K562 (cell line): ENCODE data around the gene RSPH1.

ENCODE experiments used
- ADNP ChIP-seq: fragments of 200-800 bp; sonication (Bioruptor generic); IDR thresholded peaks from 2 replicates; pipeline ENCODE4 v1.6.1; 2016; ENCODE audit warnings: missing genetic modification characterization, missing compliant biosample characterization
- BACH1 ChIP-seq: fragments of 200-800 bp; sonication (Bioruptor generic); IDR thresholded peaks from 2 replicates; pipeline ENCODE4 v1.6.1; 2016; ENCODE audit warnings: missing genetic modification characterization, missing compliant biosample characterization
- NFXL1 ChIP-seq: fragments of 450-650 bp; formaldehyde crosslinking; IDR thresholded peaks from 2 replicates; pipeline ENCODE4 v1.4.0; 2021; ENCODE audit warnings: mild to moderate bottlenecking
- POLR2A ChIP-seq: fragments of 450-650 bp; conservative IDR thresholded peaks from 2 replicates; pipeline ENCODE4 v1.6.1; 2016
- POLR2AphosphoS5 ChIP-seq: IDR thresholded peaks from 2 replicates; pipeline ENCODE4 v1.6.1; 2011; ENCODE audit warnings: mild to moderate bottlenecking, low read depth, low read length, moderate library complexity; ENCODE audit not compliant: control insufficient read depth, insufficient read depth
- SAP30 ChIP-seq: fragments of 200-600 bp; sonication (generic); IDR thresholded peaks from 2 replicates; pipeline ENCODE4 v1.6.1; 2012; ENCODE audit warnings: borderline replicate concordance, low read depth, mild to moderate bottlenecking, moderate library complexity, low read length, control low read depth, inconsistent platforms; ENCODE audit not compliant: insufficient read depth, poor library complexity, severe bottlenecking
- TF ChIP-seq, protein P1 (sequence below), 2 experiments: fragments of 450-650 bp; formaldehyde crosslinking in 1 of 2; IDR thresholded peaks; 2 replicates each; pipeline versions ENCODE4 v1.4.0 to v1.6.1; 2014 to 2020; ENCODE audit warnings: mild to moderate bottlenecking in 2 of 2, borderline replicate concordance in 1 of 2, low read depth in 1 of 2
- TF ChIP-seq, protein P2 (sequence below): sonication (generic); formaldehyde crosslinking; IDR thresholded peaks from 2 replicates; pipeline ENCODE4 v1.5.0; 2020; ENCODE audit warnings: missing genetic modification reagents
- TF ChIP-seq, protein P3 (sequence below), 3 experiments: IDR thresholded peaks in 2 of 3; conservative IDR thresholded peaks in 1 of 3; 2 replicates each; pipeline ENCODE4 v1.5.1; 2011 to 2012; ENCODE audit warnings: low read length in 3 of 3, mild to moderate bottlenecking in 3 of 3, control low read depth in 2 of 3, improper control_type of control experiment in 1 of 3, inconsistent platforms in 1 of 3, low read depth in 1 of 3, mixed read lengths in 1 of 3, moderate library complexity in 1 of 3; ENCODE audit not compliant: insufficient read depth in 2 of 3

DNA sequence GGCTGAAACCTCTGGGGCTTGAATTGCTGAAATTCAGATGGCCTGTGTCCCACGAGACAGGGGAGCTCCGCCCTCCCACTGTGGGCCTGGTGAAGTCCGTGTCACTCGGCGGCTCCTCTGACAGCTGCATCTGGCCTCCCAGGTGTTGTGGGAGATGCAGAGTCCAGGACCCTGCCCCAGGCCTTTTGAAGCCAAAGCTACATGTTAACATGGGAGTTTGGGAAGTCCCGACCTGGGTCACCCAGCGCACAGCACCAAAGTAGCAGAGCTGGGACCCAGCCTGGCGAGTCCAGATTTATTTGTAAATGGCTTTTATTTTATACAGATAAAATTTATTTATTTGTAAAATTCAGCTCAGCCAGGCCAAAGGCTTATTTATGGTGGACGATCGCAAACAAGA lies 46.6 kb upstream of the RSPH1 start:
- TF ChIP-seq POLR2AphosphoS5 = no peak
- no peak for TF ChIP-seq NFXL1 (CRISPR knock-in tag)
- TF ChIP-seq, protein P1, sequence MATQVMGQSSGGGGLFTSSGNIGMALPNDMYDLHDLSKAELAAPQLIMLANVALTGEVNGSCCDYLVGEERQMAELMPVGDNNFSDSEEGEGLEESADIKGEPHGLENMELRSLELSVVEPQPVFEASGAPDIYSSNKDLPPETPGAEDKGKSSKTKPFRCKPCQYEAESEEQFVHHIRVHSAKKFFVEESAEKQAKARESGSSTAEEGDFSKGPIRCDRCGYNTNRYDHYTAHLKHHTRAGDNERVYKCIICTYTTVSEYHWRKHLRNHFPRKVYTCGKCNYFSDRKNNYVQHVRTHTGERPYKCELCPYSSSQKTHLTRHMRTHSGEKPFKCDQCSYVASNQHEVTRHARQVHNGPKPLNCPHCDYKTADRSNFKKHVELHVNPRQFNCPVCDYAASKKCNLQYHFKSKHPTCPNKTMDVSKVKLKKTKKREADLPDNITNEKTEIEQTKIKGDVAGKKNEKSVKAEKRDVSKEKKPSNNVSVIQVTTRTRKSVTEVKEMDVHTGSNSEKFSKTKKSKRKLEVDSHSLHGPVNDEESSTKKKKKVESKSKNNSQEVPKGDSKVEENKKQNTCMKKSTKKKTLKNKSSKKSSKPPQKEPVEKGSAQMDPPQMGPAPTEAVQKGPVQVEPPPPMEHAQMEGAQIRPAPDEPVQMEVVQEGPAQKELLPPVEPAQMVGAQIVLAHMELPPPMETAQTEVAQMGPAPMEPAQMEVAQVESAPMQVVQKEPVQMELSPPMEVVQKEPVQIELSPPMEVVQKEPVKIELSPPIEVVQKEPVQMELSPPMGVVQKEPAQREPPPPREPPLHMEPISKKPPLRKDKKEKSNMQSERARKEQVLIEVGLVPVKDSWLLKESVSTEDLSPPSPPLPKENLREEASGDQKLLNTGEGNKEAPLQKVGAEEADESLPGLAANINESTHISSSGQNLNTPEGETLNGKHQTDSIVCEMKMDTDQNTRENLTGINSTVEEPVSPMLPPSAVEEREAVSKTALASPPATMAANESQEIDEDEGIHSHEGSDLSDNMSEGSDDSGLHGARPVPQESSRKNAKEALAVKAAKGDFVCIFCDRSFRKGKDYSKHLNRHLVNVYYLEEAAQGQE (IDR thresholded peaks at IDR 0.05; ENCODE audit: borderline replicate concordance) = no peak
- TF ChIP-seq, protein P1 (CRISPR knock-in tag; IDR thresholded peaks at IDR 0.05; ENCODE audit: low read depth) = no peak
- TF ChIP-seq, protein P2, sequence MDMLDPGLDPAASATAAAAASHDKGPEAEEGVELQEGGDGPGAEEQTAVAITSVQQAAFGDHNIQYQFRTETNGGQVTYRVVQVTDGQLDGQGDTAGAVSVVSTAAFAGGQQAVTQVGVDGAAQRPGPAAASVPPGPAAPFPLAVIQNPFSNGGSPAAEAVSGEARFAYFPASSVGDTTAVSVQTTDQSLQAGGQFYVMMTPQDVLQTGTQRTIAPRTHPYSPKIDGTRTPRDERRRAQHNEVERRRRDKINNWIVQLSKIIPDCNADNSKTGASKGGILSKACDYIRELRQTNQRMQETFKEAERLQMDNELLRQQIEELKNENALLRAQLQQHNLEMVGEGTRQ (CRISPR knock-in tag) = no peak
- TF ChIP-seq POLR2A = no peak
- TF ChIP-seq, protein P3, sequence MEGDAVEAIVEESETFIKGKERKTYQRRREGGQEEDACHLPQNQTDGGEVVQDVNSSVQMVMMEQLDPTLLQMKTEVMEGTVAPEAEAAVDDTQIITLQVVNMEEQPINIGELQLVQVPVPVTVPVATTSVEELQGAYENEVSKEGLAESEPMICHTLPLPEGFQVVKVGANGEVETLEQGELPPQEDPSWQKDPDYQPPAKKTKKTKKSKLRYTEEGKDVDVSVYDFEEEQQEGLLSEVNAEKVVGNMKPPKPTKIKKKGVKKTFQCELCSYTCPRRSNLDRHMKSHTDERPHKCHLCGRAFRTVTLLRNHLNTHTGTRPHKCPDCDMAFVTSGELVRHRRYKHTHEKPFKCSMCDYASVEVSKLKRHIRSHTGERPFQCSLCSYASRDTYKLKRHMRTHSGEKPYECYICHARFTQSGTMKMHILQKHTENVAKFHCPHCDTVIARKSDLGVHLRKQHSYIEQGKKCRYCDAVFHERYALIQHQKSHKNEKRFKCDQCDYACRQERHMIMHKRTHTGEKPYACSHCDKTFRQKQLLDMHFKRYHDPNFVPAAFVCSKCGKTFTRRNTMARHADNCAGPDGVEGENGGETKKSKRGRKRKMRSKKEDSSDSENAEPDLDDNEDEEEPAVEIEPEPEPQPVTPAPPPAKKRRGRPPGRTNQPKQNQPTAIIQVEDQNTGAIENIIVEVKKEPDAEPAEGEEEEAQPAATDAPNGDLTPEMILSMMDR (IDR thresholded peaks at IDR 0.05 in 2 of 3, conservative IDR thresholded peaks at IDR 0.05 in 1 of 3; ENCODE audit: insufficient read depth in 2 of 3, low read depth in 1 of 3, low read length in 3 of 3) = no peak
- no peak for TF ChIP-seq BACH1 (tag)
- no peak for TF ChIP-seq SAP30
- TF ChIP-seq ADNP = no peak
